ENCODE measurements around the gene NCOA1. TPM values are rescaled to one million over a fixed set of nuclear protein-coding genes. Genes with fewer than 3 reads are reported as not detected.

NCOA1 gene
- polyA plus RNA-seq, 1 donor from 2014 or later = 23.0 TPM

GRCh38 chr2:24806661-24807036, 315.6 kb downstream of the NCOA1 start:
- Histone ChIP-seq H3K9me2 (ENCODE audit: insufficient read depth, low read length) (no peaks in the 10 kb centered on the region), H3K36me3 (ENCODE audit: insufficient read depth, low read length) (no peaks in the 10 kb centered on the region), H3K9ac (ENCODE audit: low read length) (no peak overlapping the region), H3K4me3 (ENCODE audit: low read length) (no peak overlapping the region), H3F3A (ENCODE audit: insufficient read depth, low read length, poor library complexity, severe bottlenecking) (no peaks in the 10 kb centered on the region), H3K27ac (ENCODE audit: low read length) (no peak overlapping the region), H3K27me3 (ENCODE audit: insufficient read depth, low read depth, low read length) (no peaks in the 10 kb centered on the region), H2AFZ (ENCODE audit: low read depth, low read length) (no peak overlapping the region), H3K9me3 (ENCODE audit: low read length) (no peaks in the 10 kb centered on the region), H3K4me2 (ENCODE audit: low read length) (no peak overlapping the region), H3K79me2 (replicated peaks; ENCODE audit: insufficient read depth, low read length) (peaks cover 8% of the 10 kb centered on the region), H4K20me1 (ENCODE audit: insufficient read depth) (no peaks in the 10 kb centered on the region)
- no peak for TF ChIP-seq EP300 (conservative IDR thresholded peaks at IDR 0.05; ENCODE audit: poor library complexity, severe bottlenecking)
- TF ChIP-seq POLR2AphosphoS5 (IDR thresholded peaks at IDR 0.05) = no peak
- TF ChIP-seq EZH2 (IDR thresholded peaks at IDR 0.05; ENCODE audit: borderline replicate concordance, insufficient read depth, low read length, poor library complexity, severe bottlenecking) = no peak
- TF ChIP-seq SMC3 (conservative IDR thresholded peaks at IDR 0.05; ENCODE audit: poor library complexity) = no peak
- no peak for TF ChIP-seq RAD21 (conservative IDR thresholded peaks at IDR 0.05)
- no peak for TF ChIP-seq TAF1 (IDR thresholded peaks at IDR 0.05; ENCODE audit: low read depth)
- TF ChIP-seq REST (IDR thresholded peaks at IDR 0.05; ENCODE audit: borderline replicate concordance) = no peak
- TF ChIP-seq CTCF (IDR thresholded peaks at IDR 0.05; ENCODE audit: poor library complexity, severe bottlenecking) = no peak

GRCh38 chr2:24809316-24810007, 318.4 kb downstream of the NCOA1 start:
- no peaks in the 10 kb centered on the region for H3K27me3 ChIP-seq (ENCODE audit: insufficient read depth, low read depth, low read length)
- no peak overlapping the region for H3K4me2 ChIP-seq (ENCODE audit: low read length)
- no peak overlapping the region for H2AFZ ChIP-seq (ENCODE audit: low read depth, low read length)
- TF ChIP-seq SMC3 (conservative IDR thresholded peaks at IDR 0.05; ENCODE audit: poor library complexity) (no peak), CTCF (IDR thresholded peaks at IDR 0.05; ENCODE audit: poor library complexity, severe bottlenecking) (no peak), REST (IDR thresholded peaks at IDR 0.05; ENCODE audit: borderline replicate concordance) (no peak), RAD21 (conservative IDR thresholded peaks at IDR 0.05) (no peak), EZH2 (IDR thresholded peaks at IDR 0.05; ENCODE audit: borderline replicate concordance, insufficient read depth, low read length, poor library complexity, severe bottlenecking) (no peak), EP300 (conservative IDR thresholded peaks at IDR 0.05; ENCODE audit: poor library complexity, severe bottlenecking) (no peak), POLR2AphosphoS5 (IDR thresholded peaks at IDR 0.05) (no peak), TAF1 (IDR thresholded peaks at IDR 0.05; ENCODE audit: low read depth) (no peak), MXI1 (conservative IDR thresholded peaks at IDR 0.05; ENCODE audit: poor library complexity, severe bottlenecking) (no peak)
- H3F3A ChIP-seq (ENCODE audit: insufficient read depth, low read length, poor library complexity, severe bottlenecking) = no peaks in the 10 kb centered on the region
- no peak overlapping the region for H3K27ac ChIP-seq (ENCODE audit: low read length)
- H3K79me2 ChIP-seq (replicated peaks; ENCODE audit: insufficient read depth, low read length) = peaks cover 18% of the 10 kb centered on the region
- no peaks in the 10 kb centered on the region for H3K9me3 ChIP-seq (ENCODE audit: low read length)
- H3K9me2 ChIP-seq (ENCODE audit: insufficient read depth, low read length) = no peaks in the 10 kb centered on the region
- H3K36me3 ChIP-seq (ENCODE audit: insufficient read depth, low read length) = no peaks in the 10 kb centered on the region
- H3K4me3 ChIP-seq (ENCODE audit: low read length) = no peak overlapping the region
- no peak overlapping the region for H3K9ac ChIP-seq (ENCODE audit: low read length)
- no peaks in the 10 kb centered on the region for H4K20me1 ChIP-seq (ENCODE audit: insufficient read depth)
